GM19438 (cell line): ENCODE results near the gene EFNA2.
"Not testable (repeated sequence)": the region's sequence is repeated elsewhere in the genome, so short reads cannot be mapped to it uniquely, and the experiment has no call there.

ENCODE experiments used
- ATAC-seq: cut with Tn5 transposase; IDR thresholded peaks from one replicate; pipeline ENCODE4 v1.9.1; 2021; ENCODE audit warnings: low read depth; ENCODE audit not compliant: unreplicated experiment

The EFNA2 gene

DNA sequence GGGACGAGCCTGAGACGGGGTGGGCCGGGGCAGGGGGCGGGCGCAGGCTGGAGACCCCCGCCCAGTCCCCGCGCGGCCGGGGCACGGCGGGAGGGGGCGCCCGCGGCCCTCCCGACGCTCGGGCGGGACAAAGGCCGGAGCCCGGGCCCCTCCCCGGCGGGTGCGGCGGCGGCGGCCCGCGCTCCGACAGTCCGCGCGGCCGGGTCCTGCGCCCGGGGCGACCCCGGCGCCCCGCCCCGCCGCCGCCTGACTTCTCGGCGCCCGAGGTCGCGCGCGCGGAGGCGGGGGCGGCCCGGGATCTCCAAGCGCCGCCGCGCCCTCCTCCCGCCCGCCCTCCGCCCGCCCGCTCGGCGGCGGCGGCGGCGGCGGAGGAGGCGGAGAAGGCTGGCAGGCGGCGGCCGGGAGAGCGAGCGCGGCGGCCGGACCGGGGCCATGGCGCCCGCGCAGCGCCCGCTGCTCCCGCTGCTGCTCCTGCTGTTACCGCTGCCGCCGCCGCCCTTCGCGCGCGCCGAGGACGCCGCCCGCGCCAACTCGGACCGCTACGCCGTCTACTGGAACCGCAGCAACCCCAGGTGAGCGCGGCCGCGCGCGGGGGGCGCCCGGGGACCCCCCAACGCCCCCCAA lies at the start of gene EFNA2:
TSS of gene EFNA2 (plus strand) at position 137 of the 624 bp plus-strand sequence. CDS start at position 433, 296 bp downstream.
- ATAC-seq, result no peak

DNA sequence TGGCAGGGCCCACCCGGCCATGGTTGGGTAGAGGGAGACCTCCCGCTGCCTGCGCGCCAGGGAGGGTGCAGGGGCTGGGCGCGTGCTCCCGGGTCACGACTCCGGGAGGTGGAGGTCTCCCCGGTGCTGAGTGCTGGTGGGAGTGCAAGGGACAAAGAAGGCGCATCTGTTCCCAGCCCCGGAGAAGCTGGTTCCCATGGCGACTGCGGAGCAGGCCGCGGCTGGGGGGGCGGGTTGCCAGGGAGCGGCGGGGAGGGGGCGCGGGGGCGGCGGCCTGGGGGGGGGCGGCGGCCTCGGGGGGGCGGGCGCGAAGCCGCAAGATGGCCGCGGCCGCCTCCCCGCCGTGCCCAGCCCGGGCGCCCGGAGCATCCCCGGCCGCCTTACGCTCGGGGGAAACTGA lies 49.1 kb upstream of the EFNA2 start:
- ATAC-seq, result no peak

DNA sequence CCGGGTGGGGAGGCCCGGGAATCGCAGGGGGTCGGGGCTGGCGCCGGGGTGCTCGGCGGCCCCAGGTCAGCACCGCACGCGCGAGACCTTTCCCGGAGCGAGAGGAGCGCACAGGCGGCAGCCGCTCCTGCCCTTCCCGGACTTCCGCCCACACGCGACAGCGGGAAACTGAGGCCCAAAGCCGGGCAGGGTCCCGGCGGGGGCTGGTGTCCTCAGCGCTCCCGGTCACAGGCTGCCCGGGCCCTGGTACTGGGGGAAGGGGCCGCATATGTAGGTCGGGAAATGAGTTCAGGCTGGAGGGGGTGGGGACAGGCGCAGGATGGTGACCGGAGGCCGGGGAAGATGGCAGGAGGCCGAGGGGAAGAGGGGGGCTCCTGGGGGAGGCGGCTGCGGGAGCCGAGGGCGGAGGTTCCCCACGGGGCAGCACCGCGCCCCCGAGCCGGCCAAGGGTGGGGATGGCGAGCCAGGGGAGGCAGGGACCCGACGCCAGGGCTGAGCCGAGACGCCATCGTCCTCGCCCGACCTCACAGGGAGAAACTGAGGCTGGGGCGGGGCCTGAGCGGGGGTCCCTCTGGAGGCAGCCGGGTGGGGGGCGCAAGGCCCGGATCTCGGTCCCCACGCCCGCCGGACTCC lies 48.5 kb upstream of the EFNA2 start:
- no peak for ATAC-seq

DNA sequence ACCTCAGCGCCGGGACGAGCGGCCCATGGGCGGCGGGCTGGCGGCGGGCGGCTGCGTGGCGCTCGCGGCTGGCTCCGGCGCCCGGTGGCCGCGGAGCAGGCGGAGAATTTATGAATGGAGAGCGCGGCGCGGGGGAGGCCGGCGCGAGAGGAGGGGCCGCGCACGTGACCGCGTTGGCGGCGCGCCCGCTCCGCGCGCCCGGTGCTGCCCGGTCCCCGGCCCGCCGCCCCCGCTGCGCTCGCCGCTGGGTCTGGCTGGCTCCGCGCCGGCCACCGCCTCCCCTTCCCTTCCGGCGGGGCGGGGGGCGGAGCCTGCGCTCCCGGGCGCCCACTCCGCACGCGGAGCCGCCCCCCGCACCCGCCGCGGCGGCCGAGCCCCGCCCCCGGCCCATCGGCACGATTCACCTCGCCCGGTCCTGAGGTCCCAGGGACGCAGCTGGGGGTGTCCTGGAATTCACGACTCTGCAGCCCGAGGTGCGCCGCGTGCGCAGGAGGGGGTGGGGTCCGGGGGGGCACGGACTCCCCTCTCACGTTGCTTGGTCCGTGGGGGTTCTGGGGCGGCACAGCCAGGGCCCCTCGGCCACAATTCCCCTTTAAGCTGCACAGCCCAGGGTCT lies 47.8 kb upstream of the EFNA2 start, which contains the start of gene CBARP:
TSS of gene CBARP (minus strand) at position 252 of the 615 bp plus-strand sequence. CDS start 1,905 bp downstream, outside the sequence.
- ATAC-seq, result no peak

DNA sequence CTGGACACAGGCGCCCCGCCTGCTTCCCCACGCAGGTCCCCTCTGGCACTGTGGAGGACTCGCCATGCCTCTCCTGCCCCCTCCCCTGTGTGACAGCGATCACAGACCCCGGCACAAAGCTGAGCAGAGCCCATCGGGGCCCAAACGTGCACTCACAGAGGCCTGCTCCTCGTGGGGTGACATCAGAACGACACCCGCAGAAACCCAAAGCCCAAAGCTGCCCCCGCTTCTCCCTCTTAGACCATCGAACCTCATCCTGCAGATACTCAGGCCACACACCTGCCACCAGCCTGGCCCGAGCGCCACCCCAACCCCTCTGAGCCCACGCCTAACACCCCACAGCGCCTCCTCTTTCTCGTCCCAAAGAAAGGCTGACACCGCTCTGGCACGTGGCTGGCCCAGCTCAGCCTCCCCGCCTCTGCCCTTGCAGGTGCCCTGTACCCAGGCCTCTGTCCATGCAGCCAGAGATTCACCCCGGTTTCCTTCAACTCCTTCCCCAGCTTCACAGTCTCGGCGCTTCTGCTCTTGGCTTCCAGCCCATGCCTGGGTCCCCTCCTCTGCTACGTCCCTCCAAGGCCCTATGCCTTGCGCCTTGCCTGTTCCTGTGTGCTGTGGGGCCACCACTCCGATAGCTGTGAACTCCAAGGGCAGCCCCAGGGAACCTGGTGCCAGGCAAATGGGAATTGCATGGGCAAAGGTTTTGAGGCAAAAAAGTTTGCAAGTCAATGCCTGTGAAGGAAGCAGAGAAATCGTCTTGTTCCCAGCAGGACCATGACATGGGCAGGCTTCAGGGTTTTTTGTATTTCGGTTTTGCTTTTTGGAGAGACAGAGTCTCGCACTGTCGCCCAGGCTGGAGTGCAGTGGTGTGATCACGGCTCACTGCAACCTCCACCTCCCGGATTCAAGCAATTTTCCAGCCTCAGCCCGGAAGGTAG lies 47.0 kb upstream of the EFNA2 start:
- ATAC-seq, result no peak

DNA sequence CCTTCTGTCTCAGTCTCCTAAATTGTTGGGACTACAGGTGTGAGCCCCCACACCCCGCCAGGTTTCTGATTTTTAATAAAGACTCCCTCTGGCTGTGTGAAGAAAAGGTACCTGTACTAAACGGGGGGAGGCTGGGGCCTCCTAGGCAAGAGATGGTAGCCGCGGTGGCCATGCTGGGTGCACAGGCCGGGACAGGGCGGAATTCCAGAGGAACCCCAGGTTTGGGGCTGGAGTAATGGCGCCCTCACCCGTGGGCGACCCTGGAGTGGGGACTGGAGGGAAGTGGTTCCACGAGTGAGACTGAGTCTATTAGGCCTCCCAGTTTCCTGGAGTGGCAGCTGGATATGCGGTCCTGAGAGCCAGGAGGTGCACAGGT lies 46.3 kb upstream of the EFNA2 start:
- ATAC-seq, result no peak

DNA sequence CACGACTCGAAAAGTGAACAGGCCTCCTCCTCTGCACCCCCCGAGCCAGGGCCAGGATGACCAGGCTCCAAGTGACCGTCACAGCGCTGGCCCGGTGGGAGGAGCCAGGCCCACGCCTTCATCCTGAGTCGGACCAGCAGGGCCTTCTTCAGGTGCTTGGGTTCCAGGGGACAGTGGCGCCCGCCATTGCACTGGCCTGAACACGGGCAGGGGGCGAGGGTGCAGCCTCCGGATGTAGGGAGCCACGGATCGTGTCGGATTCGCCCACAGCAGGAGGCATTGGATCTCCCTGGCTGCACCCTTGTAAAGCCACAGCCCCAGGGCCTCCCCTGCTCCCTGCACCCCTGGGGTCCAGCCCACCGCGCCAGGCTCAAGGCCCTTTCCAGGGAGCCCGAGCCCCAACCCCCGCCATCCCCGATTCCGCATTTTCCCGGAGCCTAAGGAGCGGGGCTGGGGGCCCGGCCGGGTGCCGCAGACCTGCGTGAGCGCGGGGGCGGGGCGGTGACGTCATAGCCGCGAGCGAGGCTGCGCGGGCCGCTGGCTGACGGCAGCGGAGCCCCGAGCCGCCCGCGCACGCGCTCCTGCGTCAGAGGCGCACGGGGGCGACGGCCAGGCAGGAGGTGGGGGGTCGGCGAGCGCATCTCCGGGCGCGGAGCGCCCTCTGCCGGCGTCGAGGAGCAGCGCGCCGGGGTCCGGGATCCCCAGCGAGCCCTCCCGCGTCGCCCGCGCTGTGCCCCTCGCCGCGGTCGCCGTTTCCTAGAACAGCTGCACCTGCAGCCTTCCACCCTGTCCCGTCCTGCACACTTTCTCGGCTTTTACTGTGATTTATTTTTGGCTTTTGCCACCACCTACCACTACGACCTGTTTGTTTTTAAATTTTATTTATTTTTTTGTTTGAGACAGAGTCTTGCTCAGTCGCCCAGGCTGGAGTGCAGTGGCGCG lies 45.6 kb upstream of the EFNA2 start:
- ATAC-seq, result no peak

DNA sequence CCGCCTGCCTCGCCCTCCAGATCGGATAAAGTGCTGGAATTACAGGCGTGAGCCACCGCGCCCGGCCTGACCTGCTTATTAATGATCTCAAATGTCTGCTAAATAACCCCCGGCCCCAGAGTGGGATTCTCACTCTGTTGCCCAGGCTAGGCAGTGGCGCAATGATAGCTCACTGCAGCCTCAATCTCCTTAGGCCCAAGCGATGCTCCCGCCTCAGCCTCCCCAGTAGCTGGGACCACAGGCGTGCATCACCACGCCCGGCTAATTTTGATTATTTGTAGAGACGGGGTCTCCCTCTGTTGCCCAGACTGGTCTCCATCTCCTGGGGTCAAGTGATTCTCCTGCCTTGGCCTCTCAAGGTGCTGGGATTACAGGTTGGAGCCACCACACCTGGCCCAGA lies 44.7 kb upstream of the EFNA2 start:
- ATAC-seq, result no peak

DNA sequence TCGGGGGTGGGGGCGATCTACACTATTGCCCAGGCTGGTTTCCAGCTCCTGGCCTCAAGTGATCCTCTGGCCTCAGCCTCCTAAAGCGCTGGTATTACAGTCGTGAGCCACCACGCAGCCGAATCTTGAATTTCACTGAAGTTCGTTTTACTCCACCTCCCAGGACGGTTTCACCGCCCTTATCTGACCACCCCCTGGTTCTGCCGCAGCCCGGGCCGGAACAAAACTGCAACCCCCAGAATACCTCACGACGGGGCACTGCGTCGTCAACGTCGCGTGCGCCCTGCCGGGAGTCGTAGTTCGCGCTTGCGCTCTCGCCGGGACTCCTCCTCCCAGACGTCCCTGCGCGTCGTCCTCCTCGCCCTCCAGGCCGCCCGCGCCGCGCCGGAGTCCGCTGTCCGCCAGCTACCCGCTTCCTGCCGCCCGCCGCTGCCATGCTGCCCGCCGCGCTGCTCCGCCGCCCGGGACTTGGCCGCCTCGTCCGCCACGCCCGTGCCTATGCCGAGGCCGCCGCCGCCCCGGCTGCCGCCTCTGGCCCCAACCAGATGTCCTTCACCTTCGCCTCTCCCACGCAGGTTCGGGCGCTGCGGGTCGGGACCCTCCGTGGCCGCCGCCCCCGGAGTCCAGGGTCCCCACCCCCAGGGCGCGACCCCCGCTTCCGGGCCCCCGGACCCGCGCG lies 44.1 kb upstream of the EFNA2 start, which contains the start of gene ATP5F1D:
TSS of gene ATP5F1D (plus strand) at position 335 of the 679 bp plus-strand sequence. CDS start at position 435, 100 bp downstream.
- ATAC-seq, result no peak

DNA sequence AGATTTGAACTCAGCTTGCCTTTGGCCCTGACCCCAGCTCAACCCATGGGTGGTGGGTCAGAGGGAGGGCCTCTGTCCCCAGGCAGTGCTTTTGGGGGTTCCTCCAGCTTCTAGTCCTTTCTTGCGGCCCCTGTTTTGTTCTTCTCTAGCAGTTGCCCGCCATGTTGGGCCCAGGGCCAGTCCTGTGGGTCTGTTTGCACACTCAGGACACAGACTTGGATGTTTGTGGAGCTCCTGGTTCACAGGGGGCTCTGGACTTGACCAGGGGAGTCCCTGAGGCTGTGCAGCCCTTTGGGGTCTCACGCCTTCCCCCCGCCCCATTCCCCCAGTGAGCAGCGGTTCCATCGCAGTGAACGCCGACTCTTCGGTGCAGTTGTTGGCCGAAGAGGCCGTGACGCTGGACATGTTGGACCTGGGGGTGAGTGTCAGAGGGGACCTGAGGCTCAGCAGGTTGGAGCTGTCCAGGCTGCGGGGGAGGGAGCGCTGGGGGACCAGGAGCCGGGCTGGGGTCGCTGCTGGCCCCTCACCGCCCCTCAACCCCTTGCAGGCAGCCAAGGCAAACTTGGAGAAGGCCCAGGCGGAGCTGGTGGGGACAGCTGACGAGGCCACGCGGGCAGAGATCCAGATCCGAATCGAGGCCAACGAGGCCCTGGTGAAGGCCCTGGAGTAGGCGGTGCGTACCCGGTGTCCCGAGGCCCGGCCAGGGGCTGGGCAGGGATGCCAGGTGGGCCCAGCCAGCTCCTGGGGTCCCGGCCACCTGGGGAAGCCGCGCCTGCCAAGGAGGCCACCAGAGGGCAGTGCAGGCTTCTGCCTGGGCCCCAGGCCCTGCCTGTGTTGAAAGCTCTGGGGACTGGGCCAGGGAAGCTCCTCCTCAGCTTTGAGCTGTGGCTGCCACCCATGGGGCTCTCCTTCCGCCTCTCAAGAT lies 41.6 kb upstream of the EFNA2 start:
- ATAC-seq, result no peak

DNA sequence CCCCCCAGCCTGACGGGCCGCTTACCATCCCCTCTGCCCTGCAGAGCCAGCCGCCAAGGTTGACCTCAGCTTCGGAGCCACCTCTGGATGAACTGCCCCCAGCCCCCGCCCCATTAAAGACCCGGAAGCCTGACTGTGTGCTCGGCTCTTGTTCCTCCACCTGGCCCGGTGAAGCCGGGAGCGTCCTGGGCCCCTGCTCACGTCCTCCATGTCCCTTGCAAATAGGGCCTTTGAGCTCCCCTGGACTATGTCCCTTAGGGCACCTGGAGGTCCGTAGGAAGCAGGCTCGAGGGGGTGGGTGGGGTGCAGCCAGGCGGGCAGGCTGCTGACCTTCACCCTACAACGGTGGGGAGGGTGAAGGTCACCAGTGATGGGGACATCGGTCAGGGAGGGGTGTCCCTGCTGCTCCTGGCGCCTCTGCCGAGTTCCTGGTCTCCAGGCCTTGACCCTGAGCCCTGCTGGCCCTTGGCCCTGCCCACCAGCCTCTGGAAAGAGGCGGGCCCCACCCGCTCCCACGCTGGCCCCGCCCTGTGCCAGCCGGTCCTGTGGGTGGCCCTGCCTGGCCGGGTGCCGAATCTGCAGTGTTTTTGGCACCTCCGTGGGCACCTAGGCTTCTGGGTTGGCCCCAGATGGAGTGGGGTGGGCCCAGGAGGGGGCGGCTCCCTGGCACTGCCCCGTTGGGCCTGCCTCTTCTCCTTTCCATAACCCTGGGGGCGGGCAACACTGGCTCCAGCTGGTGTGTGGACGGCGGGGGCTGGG lies 40.8 kb upstream of the EFNA2 start:
- ATAC-seq, result no peak

DNA sequence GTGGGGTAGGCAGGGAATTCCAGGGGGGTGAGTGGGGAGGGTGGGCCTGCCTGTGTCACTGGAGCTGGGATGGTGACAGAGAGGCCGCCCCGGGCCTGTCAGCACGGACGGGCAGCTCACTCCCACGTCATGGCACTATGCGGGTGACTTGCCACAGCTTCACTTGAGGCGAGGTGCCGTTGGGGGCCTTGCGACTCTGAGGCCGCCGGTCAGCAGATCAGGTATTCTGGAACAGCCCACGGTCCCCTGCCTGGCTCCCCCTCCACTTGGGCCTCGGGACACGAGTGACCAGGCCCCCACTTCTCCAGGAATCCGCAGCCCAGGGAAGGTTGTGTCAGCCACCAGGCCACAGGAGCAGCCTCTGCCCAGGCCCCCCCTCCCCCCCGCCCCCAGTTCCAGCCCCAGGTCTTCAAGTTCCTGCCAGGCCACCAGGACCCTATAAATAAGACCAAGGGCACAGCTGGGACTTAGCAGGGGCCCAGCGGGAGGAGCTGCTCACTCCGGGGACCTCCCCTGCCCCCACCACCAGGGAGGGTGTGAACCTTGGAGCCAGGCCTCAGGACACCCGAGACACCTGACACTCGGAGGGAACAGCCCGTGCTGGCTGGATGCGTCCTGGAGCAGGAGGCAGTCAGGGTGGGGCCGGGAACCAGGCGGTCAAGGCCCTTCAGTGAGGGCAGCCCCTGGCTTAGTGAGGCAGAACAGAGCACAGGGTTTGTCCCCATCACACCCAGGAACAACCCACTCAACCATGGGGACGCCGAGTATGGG lies 40.0 kb upstream of the EFNA2 start:
- ATAC-seq, result no peak

DNA sequence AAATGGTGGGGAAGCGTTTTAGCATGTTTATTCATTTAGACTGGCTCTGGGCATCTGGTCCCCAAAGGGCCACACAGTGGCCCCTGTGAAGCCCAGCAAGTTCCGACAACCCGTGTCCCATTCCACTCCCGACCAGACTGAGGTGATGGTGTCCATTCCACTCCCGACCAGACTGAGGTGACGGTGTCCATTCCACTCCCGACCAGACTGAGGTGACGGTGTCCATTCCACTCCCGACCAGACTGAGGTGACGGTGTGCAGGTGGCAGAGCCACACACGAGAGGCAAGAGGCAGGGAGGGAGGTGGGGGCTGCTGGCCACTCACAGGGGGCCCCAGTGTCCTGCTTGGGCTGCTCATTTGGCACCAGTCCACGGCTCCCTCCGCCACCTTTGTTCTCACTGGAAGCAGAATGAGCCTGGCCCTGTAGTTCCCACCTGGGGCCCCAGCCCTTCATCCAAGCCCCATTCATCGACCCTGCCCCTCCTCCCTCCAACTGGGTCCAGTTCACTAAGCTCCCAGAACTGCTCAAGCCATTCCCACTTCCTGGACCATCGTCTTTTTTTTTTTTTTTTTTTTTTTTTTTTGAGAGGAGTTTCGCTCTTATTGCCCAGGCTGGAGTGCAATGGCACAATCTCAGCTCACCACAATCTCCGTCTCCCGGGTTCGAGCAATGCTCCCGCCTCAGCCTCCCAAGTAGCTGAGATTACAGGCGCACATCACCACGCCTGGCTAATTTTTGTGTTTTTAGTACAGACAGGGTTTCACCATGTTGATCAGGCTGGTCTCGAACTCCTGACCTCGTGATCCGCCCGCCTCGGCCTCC lies 39.2 kb upstream of the EFNA2 start:
- not testable (repeated sequence) for ATAC-seq

DNA sequence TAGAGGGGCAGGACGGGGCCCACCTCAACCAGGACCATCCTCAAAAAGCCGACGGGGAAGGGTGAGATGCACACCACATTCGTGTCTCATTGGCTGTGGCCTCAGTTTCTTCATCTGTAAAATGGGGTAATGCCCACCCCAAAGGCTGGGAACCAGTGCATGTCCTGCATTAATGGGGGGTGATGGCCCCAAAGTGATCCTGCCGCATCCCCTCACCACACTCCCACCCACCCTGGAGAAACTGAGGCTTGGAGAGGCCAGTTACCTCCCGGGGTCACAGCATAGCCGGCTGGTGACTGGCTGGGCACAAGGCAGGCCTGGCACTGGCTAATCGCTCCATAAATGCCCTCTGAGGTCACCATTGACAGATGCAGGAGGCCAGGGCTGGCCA lies 37.9 kb upstream of the EFNA2 start:
- no peak for ATAC-seq

DNA sequence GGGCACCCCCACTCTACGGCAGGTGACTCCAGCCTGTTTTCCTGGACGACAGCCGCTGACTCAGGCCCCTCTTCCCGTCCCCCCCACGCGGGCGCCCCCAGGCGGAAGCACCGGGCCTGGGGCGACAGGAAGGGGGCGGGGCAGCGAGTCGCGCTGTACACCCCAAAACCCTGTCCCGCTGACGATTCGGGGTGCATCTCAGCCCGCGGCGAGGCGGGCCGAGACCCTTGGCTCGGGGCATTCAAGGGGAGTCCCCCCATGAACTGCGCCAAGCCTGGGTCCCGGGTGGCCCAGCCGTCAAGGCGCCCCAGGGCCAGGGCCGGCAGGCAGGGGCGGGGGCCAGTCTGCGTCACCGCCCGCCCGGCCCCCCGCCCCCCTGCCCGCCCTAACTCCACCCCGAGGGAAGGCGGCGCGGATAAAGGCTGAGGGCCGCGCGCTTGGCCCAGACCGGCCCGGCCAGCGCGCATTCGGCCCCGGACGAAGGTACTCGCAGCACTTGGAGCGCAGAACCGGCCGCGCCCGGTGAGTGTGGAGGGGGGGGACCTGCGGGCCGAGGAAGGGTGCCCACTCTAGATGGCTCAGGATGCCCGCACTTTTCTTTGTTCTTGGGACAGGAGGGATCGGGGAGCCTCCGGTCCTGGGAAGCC lies 37.4 kb upstream of the EFNA2 start, which contains the start of gene MIDN:
TSS of gene MIDN (plus strand) at position 445 of the 647 bp plus-strand sequence. CDS start 1,714 bp downstream, outside the sequence.
- ATAC-seq, result peak; percentile 15
